ENCODE data around the gene SH3RF3.

SH3RF3 gene

GRCh38 chr2:109280804-109281203 is 151.8 kb downstream of the SH3RF3 start:
- Mint-ChIP-seq H3K4me1 (peaks cover 89% of the 10 kb centered on the region), H3K4me3 (no peak overlapping the region), H3K27ac (no peak overlapping the region), H3K27me3 (ENCODE audit: low read depth, poor library complexity) (peaks cover 11% of the 10 kb centered on the region), H3K36me3 (ENCODE audit: low read depth) (no peaks in the 10 kb centered on the region), H3K9me3 (no peaks in the 10 kb centered on the region)
- no peak for DNase-seq
- no peak for TF ChIP-seq CTCF (IDR thresholded peaks at IDR 0.05)

- no peak overlapping the region for H3K27ac Mint-ChIP-seq
- H3K9me3 Mint-ChIP-seq, result no peaks in the 10 kb centered on the region
- H3K4me3 Mint-ChIP-seq, result no peak overlapping the region
- TF ChIP-seq CTCF (IDR thresholded peaks at IDR 0.05), result no peak
- peaks cover 8% of the 10 kb centered on the region for H3K27me3 Mint-ChIP-seq (ENCODE audit: low read depth, poor library complexity)
- no peaks in the 10 kb centered on the region for H3K36me3 Mint-ChIP-seq (ENCODE audit: low read depth)
- no peak for DNase-seq
- H3K4me1 Mint-ChIP-seq, result peaks cover 77% of the 10 kb centered on the region
Measured at GRCh38 chr2:109282360-109282759, 153.4 kb downstream of the SH3RF3 start.

GRCh38 chr2:109282865-109283264 is 153.9 kb downstream of the SH3RF3 start:
- Mint-ChIP-seq H3K4me3 (no peak overlapping the region), H3K27me3 (ENCODE audit: low read depth, poor library complexity) (peaks cover 8% of the 10 kb centered on the region), H3K27ac (no peak overlapping the region), H3K4me1 (peaks cover 74% of the 10 kb centered on the region), H3K36me3 (ENCODE audit: low read depth) (no peaks in the 10 kb centered on the region), H3K9me3 (no peaks in the 10 kb centered on the region)
- no peak for DNase-seq
- TF ChIP-seq CTCF (IDR thresholded peaks at IDR 0.05), result no peak

GRCh38 chr2:109284826-109285225 is 155.8 kb downstream of the SH3RF3 start:
- Mint-ChIP-seq H3K27me3 (ENCODE audit: low read depth, poor library complexity) (peaks cover 5% of the 10 kb centered on the region), H3K4me1 (peaks cover 64% of the 10 kb centered on the region), H3K27ac (no peak overlapping the region), H3K36me3 (ENCODE audit: low read depth) (no peaks in the 10 kb centered on the region), H3K4me3 (no peak overlapping the region), H3K9me3 (no peaks in the 10 kb centered on the region)
- DNase-seq, result no peak
- no peak for TF ChIP-seq CTCF (IDR thresholded peaks at IDR 0.05)

- no peak for TF ChIP-seq CTCF (IDR thresholded peaks at IDR 0.05)
- DNase-seq, result no peak
- Mint-ChIP-seq H3K27ac (no peak overlapping the region), H3K36me3 (ENCODE audit: low read depth) (no peaks in the 10 kb centered on the region), H3K4me3 (no peak overlapping the region), H3K9me3 (no peaks in the 10 kb centered on the region), H3K27me3 (ENCODE audit: low read depth, poor library complexity) (peaks cover 5% of the 10 kb centered on the region), H3K4me1 (peaks cover 60% of the 10 kb centered on the region)
Measured at GRCh38 chr2:109285244-109285651, 156.2 kb downstream of the SH3RF3 start.

- no peaks in the 10 kb centered on the region for H3K9me3 Mint-ChIP-seq
- no peak overlapping the region for H3K4me3 Mint-ChIP-seq
- no peak for TF ChIP-seq CTCF (IDR thresholded peaks at IDR 0.05)
- no peak for DNase-seq
- H3K4me1 Mint-ChIP-seq, result peaks cover 38% of the 10 kb centered on the region
- H3K36me3 Mint-ChIP-seq (ENCODE audit: low read depth), result no peaks in the 10 kb centered on the region
- no peak overlapping the region for H3K27ac Mint-ChIP-seq
- H3K27me3 Mint-ChIP-seq (ENCODE audit: low read depth, poor library complexity), result peaks cover 8% of the 10 kb centered on the region
Measured at GRCh38 chr2:109287413-109287812, 158.4 kb downstream of the SH3RF3 start.
